GM23248 (cell line): Measurements from ENCODE around the gene UPK1B. TPM values are rescaled to one million over a fixed set of nuclear protein-coding genes. Genes with fewer than 3 reads are reported as not detected.
A peak's percentile ranks its signal among the peaks of the same experiment; 100 is the strongest.

ENCODE experiments used
- DNase-seq: peaks from one replicate; pipeline ENCODE4 v3.0.0-alpha.2; 2015
- H2AFZ ChIP-seq: fragments of 200-600 bp; sonication (generic); 2 replicates; pipeline ENCODE4 v1.6.1; 2016; ENCODE audit warnings: antibody characterized with exemption
- H3F3A ChIP-seq: fragments of 200-600 bp; sonication (generic); 2 replicates; pipeline ENCODE4 v1.6.1; 2016; ENCODE audit warnings: mild to moderate bottlenecking, antibody characterized with exemption, mixed run types; ENCODE audit not compliant: insufficient read depth
- H3K27ac ChIP-seq: fragments of 200-600 bp; sonication (generic); 2 replicates; pipeline ENCODE4 v1.5.1; 2016; ENCODE audit warnings: mild to moderate bottlenecking
- H3K27me3 ChIP-seq: fragments of 200-600 bp; sonication (generic); replicated peaks from 2 replicates; pipeline ENCODE4 v1.6.1; 2016; ENCODE audit warnings: mild to moderate bottlenecking; ENCODE audit not compliant: insufficient read depth
- H3K36me3 ChIP-seq: fragments of 200-600 bp; sonication (generic); 2 replicates; pipeline ENCODE4 v1.6.1; 2016; ENCODE audit warnings: low read depth, mild to moderate bottlenecking
- H3K4me1 ChIP-seq: fragments of 200-600 bp; sonication (generic); 2 replicates; pipeline ENCODE4 v1.6.1; 2016; ENCODE audit warnings: mild to moderate bottlenecking; ENCODE audit not compliant: insufficient read depth
- H3K4me2 ChIP-seq: fragments of 200-600 bp; sonication (generic); one replicate; pipeline ENCODE4 v1.6.1; 2016; ENCODE audit warnings: mild to moderate bottlenecking; ENCODE audit not compliant: unreplicated experiment
- H3K4me3 ChIP-seq: fragments of 200-600 bp; sonication (generic); 2 replicates; pipeline ENCODE4 v1.5.1; 2016; ENCODE audit warnings: mild to moderate bottlenecking
- H3K79me2 ChIP-seq: fragments of 200-600 bp; sonication (generic); 2 replicates; pipeline ENCODE4 v1.6.1; 2016; ENCODE audit warnings: mild to moderate bottlenecking; ENCODE audit not compliant: insufficient read depth
- H3K9ac ChIP-seq: fragments of 200-600 bp; sonication (generic); 2 replicates; pipeline ENCODE4 v1.6.1; 2016; ENCODE audit warnings: mild to moderate bottlenecking
- H3K9me2 ChIP-seq: fragments of 200-600 bp; sonication (generic); 2 replicates; pipeline ENCODE4 v1.6.1; 2016; ENCODE audit warnings: mixed run types, mild to moderate bottlenecking, moderate library complexity; ENCODE audit not compliant: insufficient read depth
- H3K9me3 ChIP-seq: fragments of 200-600 bp; sonication (generic); one replicate; pipeline ENCODE4 v1.6.1; 2017; ENCODE audit warnings: low read depth
- H4K20me1 ChIP-seq: fragments of 200-600 bp; sonication (generic); 2 replicates; pipeline ENCODE4 v1.6.0; 2016; ENCODE audit not compliant: insufficient read depth
- EZH2 ChIP-seq: fragments of 200-600 bp; sonication (generic); IDR thresholded peaks from 2 replicates; pipeline ENCODE4 v1.6.1; 2018; ENCODE audit warnings: antibody characterized with exemption, mild to moderate bottlenecking; ENCODE audit not compliant: insufficient read depth, poor library complexity, severe bottlenecking
- EZH2phosphoT487 ChIP-seq: fragments of 200-600 bp; sonication (generic); IDR thresholded peaks from 2 replicates; pipeline ENCODE4 v1.6.1; 2018; ENCODE audit warnings: antibody characterized with exemption, moderate library complexity, mild to moderate bottlenecking, low read depth; ENCODE audit not compliant: insufficient read depth
- WGBS, 2 experiments: methylation state at CpG; one replicate each; pipeline ENCODE4 v1.1.6; 2015 to 2017; ENCODE audit warnings: low lambda C conversion rate in 2 of 2, low coverage in 1 of 2; ENCODE audit errors: missing lambda C conversion rate in 2 of 2; 5-methylcytosine and 5-hydroxymethylcytosine counted together
- in situ Hi-C: fragments of 300-500 bp; cut with MboI; formaldehyde crosslinking; loops from 2 replicates; pipeline ENCODE4 v1.15.0; 2020
- polyA plus RNA-seq: library from polyadenylated mRNA; unstranded; fragments of >200 nt; fragmentation: Nextera tagmentation; extraction: Ambion mirVana; gene quantifications from 2 replicates; pipeline ENCODE4 v1.2.1, GENCODE V29; 2016
- total RNA-seq: library from RNA; depleted of rRNA; stranded (reverse); fragments of >200 nt; shearing (Covaris generic); gene quantifications from 2 replicates; pipeline ENCODE4 v1.2.3, GENCODE V29; 2014

Gene UPK1B
- total and polyA plus RNA-seq, 2 experiments from 2014 or later: not detected

- peaks cover 14% of the 10 kb centered on the region for H3K4me1 ChIP-seq
- in situ Hi-C loops: loop anchor here (10.0 kb wide), 1 partner anchor 97 kb away; the partner anchor contains the start of gene B4GALT4
- H4K20me1 ChIP-seq: no peaks in the 10 kb centered on the region
These were observed 25.9 kb upstream of the UPK1B start for GRCh38 chr3:119147494-119147893.

GRCh38 chr3:119148493-119149180 is 24.8 kb upstream of the UPK1B start:
- Histone ChIP-seq H3K4me3 (no peak overlapping the region), H3K9me2 (no peaks in the 10 kb centered on the region), H3K4me1 (peaks cover 14% of the 10 kb centered on the region), H3K27me3 (no peaks in the 10 kb centered on the region), H3F3A (peaks cover 16% of the 10 kb centered on the region), H4K20me1 (no peaks in the 10 kb centered on the region), H3K9me3 (peaks cover 4% of the 10 kb centered on the region), H2AFZ (no peak overlapping the region), H3K79me2 (no peaks in the 10 kb centered on the region), H3K9ac (no peak overlapping the region), H3K27ac (peak overlapping the region; percentile 56), H3K36me3 (no peaks in the 10 kb centered on the region), H3K4me2 (peak overlapping the region; percentile 26)
- no peak for TF ChIP-seq EZH2
- no peak for TF ChIP-seq EZH2phosphoT487
- in situ Hi-C loops: loop anchor here (10.0 kb wide), 1 partner anchor 96 kb away; the partner anchor contains the start of gene B4GALT4
- WGBS, 2 experiments: 52 to 63% methylated on average over 2 of the region's 2 CpGs
- peak; percentile 69 for DNase-seq

More at GRCh38 chr3:119147494-119147893, 25.9 kb upstream of the UPK1B start:
- TF ChIP-seq EZH2phosphoT487: no peak
- TF ChIP-seq EZH2: no peak
- Histone ChIP-seq H3F3A (peaks cover 16% of the 10 kb centered on the region), H3K36me3 (no peaks in the 10 kb centered on the region), H3K4me2 (no peak overlapping the region), H3K9me2 (no peaks in the 10 kb centered on the region), H3K79me2 (no peaks in the 10 kb centered on the region), H3K9me3 (no peaks in the 10 kb centered on the region), H3K27me3 (no peaks in the 10 kb centered on the region), H3K9ac (no peak overlapping the region), H2AFZ (no peak overlapping the region), H3K27ac (no peak overlapping the region), H3K4me3 (no peak overlapping the region)
- WGBS, 2 experiments: 25 to 29% methylated on average over 2 of the region's 2 CpGs
- no peak for DNase-seq

GRCh38 chr3:119149484-119149883 is 23.9 kb upstream of the UPK1B start:
- Histone ChIP-seq H3K9me2 (no peaks in the 10 kb centered on the region), H3K9me3 (peaks cover 4% of the 10 kb centered on the region), H3K4me2 (peak overlapping the region; percentile 26), H3K9ac (no peak overlapping the region), H3K36me3 (no peaks in the 10 kb centered on the region), H4K20me1 (no peaks in the 10 kb centered on the region), H3F3A (peaks cover 16% of the 10 kb centered on the region), H3K4me3 (no peak overlapping the region), H3K4me1 (peaks cover 14% of the 10 kb centered on the region), H3K79me2 (no peaks in the 10 kb centered on the region), H2AFZ (no peak overlapping the region), H3K27ac (peak overlapping the region; percentile 56), H3K27me3 (no peaks in the 10 kb centered on the region)
- 29% methylated on average over 4 of the region's 4 CpGs for WGBS, 2 experiments
- DNase-seq: peak; percentile 74
- in situ Hi-C loops: loop anchor here (10.0 kb wide), 1 partner anchor 95 kb away; the partner anchor contains the start of gene B4GALT4
- TF ChIP-seq EZH2phosphoT487: no peak

GRCh38 chr3:119156868-119157267 is 16.5 kb upstream of the UPK1B start:
- in situ Hi-C loops: no loop called here
- Histone ChIP-seq H3K4me2 (no peak overlapping the region), H3K9me2 (no peaks in the 10 kb centered on the region), H3K79me2 (no peaks in the 10 kb centered on the region), H3K9ac (no peak overlapping the region), H3K4me3 (no peak overlapping the region), H3K27me3 (no peaks in the 10 kb centered on the region), H3K9me3 (peaks cover 4% of the 10 kb centered on the region), H4K20me1 (no peaks in the 10 kb centered on the region), H3K4me1 (no peaks in the 10 kb centered on the region), H2AFZ (no peak overlapping the region), H3K27ac (no peak overlapping the region), H3F3A (no peaks in the 10 kb centered on the region), H3K36me3 (no peaks in the 10 kb centered on the region)
- no peak for DNase-seq
- TF ChIP-seq EZH2phosphoT487 (no peak), EZH2 (no peak)

DNA sequence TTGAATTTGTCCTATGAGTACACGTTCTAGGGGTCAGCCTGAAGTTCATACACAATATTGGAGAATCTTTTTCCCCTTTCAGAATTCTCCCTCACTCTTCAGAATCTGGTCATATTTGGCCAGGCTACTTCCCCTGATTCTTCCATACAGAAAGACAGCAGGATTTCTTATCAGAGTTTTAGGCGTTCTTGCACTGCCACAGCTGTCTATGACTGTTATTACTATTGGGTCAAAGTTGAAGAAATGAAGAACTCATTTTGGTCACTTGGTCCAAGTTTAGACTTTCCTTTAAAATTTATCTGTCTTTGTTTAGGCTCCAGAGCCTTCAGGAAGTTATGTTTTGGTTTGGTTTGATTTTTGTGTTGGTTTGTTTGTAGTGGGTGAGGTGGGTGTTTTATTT is 15.4 kb upstream of the UPK1B start:
- in situ Hi-C loops: no loop called here
- 58 to 69% methylated on average over 2 of the region's 2 CpGs for WGBS, 2 experiments

More for the DNA sequence above, 15.4 kb upstream of the UPK1B start:
- Histone ChIP-seq H3K79me2 (no peaks in the 10 kb centered on the region), H2AFZ (no peak overlapping the region), H3K4me2 (no peak overlapping the region), H3K4me3 (no peak overlapping the region), H4K20me1 (no peaks in the 10 kb centered on the region), H3F3A (no peaks in the 10 kb centered on the region), H3K4me1 (no peaks in the 10 kb centered on the region), H3K27me3 (no peaks in the 10 kb centered on the region), H3K27ac (no peak overlapping the region), H3K9ac (no peak overlapping the region), H3K36me3 (no peaks in the 10 kb centered on the region), H3K9me3 (peaks cover 4% of the 10 kb centered on the region), H3K9me2 (no peaks in the 10 kb centered on the region)
- no peak for DNase-seq
- TF ChIP-seq EZH2: no peak
- no peak for TF ChIP-seq EZH2phosphoT487
